ENCODE data around the gene RRAGD.

The RRAGD gene

DNA sequence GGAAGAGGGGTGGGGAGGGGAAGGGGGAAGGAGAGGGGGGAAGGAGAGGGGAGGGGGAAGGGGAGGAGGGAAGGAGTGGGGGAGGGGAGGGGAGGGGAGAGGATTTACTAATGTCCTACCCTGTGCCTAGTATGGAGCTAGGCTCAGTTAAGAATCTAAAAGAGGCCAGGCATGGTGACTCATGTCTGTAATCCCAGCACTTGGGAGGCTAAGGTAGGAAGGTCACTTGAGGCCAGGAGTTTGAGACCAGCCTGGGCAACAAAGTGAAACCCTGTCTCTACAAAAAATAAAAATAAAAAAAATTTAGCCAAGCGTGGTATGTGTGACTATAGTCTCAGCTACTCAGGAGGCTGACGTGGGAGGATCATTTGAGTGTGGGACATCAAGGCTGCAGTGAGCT is 72.5 kb downstream of the RRAGD start:
- no peak for DNase-seq

DNA sequence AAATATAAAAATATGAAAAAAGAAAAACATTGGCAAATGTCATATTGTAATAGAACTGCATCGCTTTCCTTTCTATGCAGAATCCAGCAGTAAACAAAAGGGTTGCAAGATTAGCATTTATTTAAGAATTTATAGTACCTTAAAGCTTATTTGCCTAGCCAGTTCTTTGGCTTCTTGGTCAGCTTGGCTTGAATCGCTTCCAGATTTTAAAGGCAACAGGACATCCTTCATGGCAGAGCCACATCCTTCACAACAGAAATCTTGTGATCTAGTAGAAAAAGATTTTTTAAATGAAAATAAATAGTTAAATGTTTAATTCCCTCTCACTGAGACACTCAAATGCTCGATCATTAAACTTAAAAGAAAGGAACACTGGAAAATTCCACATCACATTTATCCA is 76.9 kb downstream of the RRAGD start:
- DNase-seq: no peak

DNA sequence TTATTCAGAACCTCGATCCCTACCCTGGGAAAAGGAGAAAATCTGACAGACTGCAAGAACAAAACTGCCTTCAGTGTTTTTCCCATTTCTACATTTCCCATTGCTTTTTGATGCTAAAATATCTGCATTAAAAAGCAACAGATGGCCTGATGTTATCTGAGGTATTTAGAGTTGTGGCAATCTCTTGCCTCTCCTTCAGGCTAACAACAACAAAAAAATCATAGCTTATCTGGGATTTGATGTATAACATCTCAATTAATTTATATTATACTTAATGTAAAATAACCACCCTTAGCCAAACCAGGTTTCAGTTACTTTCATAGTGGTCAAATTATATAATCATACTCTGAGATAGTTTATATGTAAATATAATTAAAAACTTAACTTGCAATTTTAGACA is 81.2 kb downstream of the RRAGD start:
- DNase-seq: no peak

DNA sequence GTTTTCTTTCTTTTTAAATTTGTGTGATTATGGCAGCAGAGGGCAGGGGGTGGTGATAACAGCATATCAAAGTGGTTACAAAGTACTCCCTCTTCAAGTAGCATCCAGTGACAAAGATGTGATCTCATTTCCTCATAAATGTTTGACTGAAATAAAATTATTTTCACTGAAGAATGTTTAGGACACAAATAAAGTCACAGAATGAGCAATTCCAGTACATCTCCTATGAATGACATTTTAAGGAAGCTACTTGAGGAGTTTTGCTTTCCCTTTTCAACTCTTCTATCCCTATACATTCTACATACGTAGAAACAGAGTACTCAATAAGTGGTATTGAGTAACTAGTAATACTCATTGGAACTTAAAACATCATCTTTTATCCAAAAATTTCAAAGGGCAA is 83.1 kb downstream of the RRAGD start:
- no peak for DNase-seq

DNA sequence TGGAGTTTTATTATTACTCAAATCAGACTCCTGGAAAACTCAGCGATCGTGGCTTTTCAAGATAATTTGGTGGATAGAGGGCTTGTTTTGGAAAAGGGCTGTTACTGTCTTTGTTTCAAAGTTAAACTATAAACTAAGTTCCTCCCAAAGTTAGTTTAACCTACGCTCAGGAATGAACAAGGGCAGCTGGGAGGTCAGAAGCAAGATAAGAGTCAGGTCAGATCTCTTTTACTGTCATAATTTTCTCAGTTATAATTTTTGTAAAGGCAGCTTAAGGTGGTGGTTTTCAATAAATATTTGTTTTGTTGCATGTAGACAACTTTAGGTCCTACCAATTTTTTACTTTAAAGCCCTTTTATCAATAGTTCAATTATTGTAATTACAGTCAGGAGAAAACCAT is 87.8 kb downstream of the RRAGD start:
- no peak for DNase-seq

DNA sequence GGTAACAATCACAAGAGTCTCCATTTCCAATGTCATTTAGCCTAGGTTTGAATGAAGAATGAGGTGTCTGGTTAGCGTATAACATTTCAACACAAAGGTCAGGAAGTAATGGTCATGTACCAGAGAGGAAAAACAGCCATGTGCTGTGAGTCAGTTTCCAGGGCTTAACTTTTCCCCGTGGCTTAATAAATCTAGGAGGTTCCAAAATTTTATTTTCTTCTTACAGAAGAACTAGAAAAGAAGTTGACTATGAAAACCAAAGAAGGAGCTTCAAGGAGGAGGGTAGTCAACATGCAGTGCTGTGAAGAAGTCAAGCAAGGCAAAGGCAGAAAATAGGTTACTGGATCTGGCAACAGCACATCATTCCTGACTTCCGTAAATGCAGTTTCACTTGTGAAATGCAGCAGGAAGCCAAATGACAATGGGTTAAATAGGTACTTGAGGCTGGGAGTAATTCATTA is 88.5 kb downstream of the RRAGD start:
- DNase-seq: no peak

DNA sequence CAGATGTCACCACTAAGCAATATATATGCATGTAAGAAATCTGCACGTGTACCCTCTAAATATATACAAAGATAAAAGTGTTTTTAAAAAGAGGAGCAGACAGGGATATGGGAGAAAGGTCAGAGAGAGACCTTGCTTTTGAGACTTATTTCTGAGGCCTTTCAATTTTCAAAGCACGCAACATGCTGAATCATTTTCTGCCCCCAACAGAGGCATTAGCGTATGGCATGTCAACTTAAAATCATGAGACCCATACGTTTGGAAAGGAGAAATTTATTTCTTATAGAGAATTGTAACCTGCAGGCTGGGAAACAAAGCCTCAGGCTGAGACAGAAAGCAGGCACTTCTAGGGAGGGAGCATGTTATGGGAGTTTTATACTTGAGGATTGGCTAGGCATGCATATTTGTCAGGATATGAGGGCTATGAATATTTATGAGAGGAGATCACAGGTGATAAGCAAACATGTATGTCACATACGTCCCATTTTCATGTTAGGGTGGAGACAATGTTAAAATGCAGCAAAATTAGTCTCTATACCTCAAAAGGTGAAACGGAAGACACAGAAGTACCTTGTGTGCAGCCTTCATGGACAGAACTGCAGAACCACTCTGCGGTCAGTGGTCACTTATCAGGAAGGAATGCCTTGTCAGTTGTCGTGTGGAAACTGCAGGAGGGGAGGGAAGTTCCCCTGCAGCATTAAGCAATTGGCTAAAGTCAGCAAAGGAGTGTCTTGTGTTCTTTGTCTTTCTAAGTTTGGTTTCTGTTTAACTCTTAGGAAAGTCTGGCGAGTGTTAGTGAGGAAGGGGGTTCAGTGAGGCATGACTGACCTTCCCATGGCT is 90.7 kb downstream of the RRAGD start:
- no peak for DNase-seq

DNA sequence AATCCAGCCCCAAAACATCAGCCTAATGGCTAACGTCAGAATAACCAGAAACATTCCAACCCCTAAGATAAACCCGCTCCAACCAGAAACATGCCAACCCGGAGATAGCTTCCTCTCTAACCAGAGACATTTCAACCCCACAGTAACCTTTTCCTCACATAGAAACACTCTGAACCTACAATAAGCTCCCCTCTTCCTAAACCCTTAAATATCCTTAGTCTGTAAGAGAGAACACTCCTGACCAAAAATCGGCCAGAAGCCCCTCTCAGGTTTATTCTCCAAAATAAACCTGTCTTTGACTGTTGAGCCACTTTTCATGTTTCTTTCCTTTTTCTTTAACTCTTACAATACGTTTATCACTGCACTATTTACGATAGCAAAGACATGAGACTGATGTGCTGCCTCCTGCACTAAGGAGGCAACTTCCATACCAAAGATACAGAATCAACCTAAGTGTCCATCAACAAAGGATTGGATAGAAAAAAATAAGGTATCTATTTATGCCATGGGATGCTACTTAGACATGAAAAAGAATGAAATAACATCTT is 92.0 kb downstream of the RRAGD start:
- DNase-seq: no peak

DNA sequence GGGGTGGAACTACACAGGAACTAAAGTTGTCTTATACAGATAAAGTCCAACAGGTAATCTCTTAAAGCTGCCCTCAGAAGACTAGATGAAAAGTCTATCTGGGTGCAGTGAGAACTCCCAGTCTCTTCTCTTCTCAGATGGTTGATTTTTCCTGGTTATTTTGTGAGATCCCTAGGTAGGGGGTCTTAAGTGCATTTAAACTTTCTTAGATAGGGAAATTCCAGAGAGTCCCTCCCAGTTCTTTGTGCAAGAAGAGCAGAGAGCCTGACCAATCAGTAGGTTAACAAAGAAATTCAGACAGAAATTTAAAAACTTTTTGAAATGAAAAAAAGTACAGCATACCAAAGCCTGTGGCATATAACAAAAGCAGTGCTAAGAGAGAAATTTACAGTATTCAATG is 95.0 kb downstream of the RRAGD start:
- no peak for DNase-seq

DNA sequence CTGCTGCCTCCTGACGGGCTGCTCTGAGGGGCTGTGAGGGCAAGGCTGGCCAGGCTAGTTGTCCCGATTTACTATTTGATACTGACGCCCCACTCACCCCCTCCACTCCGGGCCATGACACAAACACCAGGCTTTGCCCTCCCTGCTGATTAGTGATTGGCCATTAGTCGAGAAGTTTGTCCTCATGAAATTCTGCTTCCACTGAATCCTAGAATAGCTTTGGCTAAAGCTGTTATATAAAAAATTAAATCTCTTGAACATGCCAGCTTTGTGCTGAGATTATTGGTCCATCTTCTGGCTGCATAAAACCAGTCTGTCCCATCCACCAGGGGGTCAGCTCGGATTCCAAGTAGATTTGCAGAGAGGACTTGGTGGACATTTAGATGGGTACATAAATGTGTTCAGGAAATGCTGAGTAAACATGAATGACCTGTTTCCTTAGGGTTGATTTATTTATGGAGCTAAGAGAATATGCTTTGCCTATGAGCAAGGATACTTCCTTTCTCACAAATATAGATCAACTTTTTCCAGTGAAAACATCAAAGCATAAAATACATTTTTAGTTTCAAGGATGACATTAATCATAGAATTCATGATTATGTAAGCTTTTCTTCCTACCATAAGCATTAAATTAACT is 96.7 kb downstream of the RRAGD start, which contains the start of gene GABRR2:
Gene GABRR2 (minus strand): TSS at position 51 of the 637 bp plus-strand sequence. CDS start 134 bp downstream, outside the sequence.
- no peak for DNase-seq

DNA sequence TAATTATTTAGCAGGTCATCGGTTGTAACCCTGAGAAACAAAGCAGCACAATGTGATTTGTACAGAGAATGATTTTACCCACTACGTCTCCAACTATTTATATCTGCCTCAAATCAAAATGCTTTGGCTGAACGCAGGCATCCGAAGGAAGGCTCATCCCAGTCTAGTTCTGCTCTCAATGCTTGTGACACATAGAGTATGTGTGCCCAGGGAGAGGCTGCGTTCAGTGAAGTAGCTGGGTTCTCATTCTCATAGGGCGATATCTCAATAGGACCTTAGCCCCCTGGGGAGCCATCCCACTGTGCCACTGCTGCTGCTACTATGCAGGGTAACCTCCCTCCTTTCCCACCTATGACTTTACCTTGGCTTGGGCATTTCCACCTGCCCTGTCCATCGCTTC is 97.4 kb downstream of the RRAGD start:
- DNase-seq: no peak

All from 8988T (cell line).